GM10248 (cell line): ENCODE results near the gene MEPE.
"Not testable (repeated sequence)": the region's sequence is repeated elsewhere in the genome, so short reads cannot be mapped to it uniquely, and the experiment has no call there.

Experiments
- CTCF ChIA-PET: fragments of 300-600 bp; sonication (Branson Sonifier 250); formaldehyde crosslinking; extraction: SDS; loops from one replicate; lab custom pipeline; 2021; ENCODE audit warnings: antibody characterized with exemption; lab: Yijun Ruan, JAX
- POLR2A ChIA-PET: fragments of 350-650 bp; sonication (Branson Sonifier 250); formaldehyde crosslinking; extraction: SDS; loops from one replicate; lab custom pipeline; 2020; ENCODE audit warnings: antibody characterized with exemption; lab: Yijun Ruan, JAX
- DNase-seq: peaks from one replicate; pipeline ENCODE4 v3.0.0; 2012; ENCODE audit errors: extremely low spot score
- TF ChIP-seq, protein P1 (sequence below): IDR thresholded peaks from 2 replicates; pipeline ENCODE4 v1.5.1; 2012; ENCODE audit warnings: mild to moderate bottlenecking, low read depth; ENCODE audit errors: extremely low read depth, missing control alignments, control extremely low read depth

The MEPE gene

GRCh38 chr4:87881115-87881514 is 48.3 kb downstream of the MEPE start:
- DNase-seq = no peak
- ChIA-PET POLR2A (no interaction called here), CTCF (no interaction called here)
- TF ChIP-seq, protein P1, sequence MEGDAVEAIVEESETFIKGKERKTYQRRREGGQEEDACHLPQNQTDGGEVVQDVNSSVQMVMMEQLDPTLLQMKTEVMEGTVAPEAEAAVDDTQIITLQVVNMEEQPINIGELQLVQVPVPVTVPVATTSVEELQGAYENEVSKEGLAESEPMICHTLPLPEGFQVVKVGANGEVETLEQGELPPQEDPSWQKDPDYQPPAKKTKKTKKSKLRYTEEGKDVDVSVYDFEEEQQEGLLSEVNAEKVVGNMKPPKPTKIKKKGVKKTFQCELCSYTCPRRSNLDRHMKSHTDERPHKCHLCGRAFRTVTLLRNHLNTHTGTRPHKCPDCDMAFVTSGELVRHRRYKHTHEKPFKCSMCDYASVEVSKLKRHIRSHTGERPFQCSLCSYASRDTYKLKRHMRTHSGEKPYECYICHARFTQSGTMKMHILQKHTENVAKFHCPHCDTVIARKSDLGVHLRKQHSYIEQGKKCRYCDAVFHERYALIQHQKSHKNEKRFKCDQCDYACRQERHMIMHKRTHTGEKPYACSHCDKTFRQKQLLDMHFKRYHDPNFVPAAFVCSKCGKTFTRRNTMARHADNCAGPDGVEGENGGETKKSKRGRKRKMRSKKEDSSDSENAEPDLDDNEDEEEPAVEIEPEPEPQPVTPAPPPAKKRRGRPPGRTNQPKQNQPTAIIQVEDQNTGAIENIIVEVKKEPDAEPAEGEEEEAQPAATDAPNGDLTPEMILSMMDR = no peak

DNA sequence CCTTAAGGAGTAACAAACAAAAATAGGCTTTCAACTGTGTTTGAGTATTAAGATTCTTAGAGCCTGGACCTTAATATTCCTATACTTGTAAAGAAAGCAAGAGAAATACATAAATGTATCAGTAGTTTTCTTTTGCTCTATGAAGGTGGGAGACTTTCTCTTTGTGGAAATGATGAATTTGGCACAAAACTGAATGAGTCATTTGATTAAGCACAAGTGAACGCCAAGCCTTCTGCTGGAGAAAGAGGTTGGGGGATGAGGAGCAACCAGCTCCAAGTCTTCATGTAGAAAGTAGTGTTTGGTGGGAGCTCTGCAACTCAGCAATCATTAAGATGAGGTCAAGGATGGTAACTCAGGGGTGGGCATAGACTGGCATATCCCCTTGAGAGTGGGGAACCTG is 49.6 kb downstream of the MEPE start:
- TF ChIP-seq, protein P1 = no peak
- POLR2A ChIA-PET = no interaction called here
- DNase-seq = no peak
- CTCF ChIA-PET = no interaction called here

DNA sequence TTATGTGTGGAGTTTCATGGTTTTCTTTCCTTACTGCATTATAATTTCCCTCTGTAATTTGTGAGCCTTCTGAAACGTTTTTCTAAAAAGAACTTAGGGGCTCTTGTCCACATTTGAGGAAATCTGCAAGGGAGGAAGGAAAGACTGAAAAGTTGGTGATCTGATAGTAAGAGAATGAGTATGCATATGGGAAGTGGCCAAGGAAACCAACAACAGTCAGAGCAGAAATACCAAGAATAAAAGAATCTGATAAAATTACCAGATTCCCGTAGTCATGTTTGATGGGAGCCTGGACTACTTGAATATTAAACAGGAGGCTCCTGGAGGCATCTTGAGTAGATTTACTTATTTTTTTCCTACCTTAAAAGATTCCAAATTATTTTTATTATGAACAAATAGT is 50.1 kb downstream of the MEPE start:
- POLR2A ChIA-PET = no interaction called here
- TF ChIP-seq, protein P1 = no peak
- CTCF ChIA-PET = no interaction called here
- no peak for DNase-seq

DNA sequence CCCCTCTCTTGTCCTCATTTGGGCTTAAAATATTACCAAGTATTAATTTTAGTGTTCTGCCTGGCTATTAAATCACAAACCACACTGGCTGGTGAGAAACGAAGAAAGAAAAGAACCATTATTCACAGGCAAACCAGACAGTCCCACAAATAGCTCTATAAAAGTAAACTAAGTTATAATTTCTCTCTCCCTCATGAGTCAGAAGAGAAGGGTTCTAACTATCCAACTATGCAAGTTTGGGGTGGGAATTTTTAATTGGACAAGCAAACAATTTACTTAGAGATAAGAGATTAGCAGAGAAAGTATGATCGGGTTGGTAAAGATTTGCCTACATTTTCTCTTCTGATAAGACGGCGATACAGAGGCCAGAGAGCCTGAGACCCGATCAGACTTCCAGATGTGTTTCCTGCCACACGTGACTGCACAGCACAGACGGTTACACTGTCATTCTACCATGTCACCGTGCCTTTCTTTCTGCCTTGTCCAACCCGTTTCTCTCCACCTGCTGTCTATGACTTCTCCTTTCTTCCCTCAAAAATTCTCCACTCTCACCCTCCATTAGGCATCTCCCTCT is 52.3 kb downstream of the MEPE start:
- ChIA-PET POLR2A (no interaction called here), CTCF (interaction anchor here (1.2 kb wide), 1 partner anchor 13 kb away, joined by 3 read pairs; no protein-coding TSS in a partner anchor)
- TF ChIP-seq, protein P1 = no peak
- no peak for DNase-seq

- DNase-seq = no peak
- POLR2A ChIA-PET = no interaction called here
- TF ChIP-seq, protein P1 = no peak
- CTCF ChIA-PET = interaction anchor here (0.7 kb wide), 1 partner anchor 10 kb away, joined by 3 read pairs; no protein-coding TSS in a partner anchor
Observed at GRCh38 chr4:87886083-87886482, 53.3 kb downstream of the MEPE start.

- DNase-seq, POLR2A ChIA-PET: not testable (repeated sequence)
- CTCF ChIA-PET = interaction anchor here (1.0 kb wide), 1 partner anchor 11 kb away, joined by 3 read pairs; no protein-coding TSS in a partner anchor
Observed at GRCh38 chr4:87890753-87891152, 58.0 kb downstream of the MEPE start.

- DNase-seq = no peak
- TF ChIP-seq, protein P1 = no peak
- POLR2A ChIA-PET = no interaction called here
- CTCF ChIA-PET = no interaction called here
Observed at GRCh38 chr4:87895964-87896621, 63.3 kb downstream of the MEPE start.
